Prostate gland (tissue), 2 donors: ENCODE measurements around the gene REG3G. TPM values are rescaled to one million over a fixed set of nuclear protein-coding genes. Genes with fewer than 3 reads are reported as not detected.

Experiments
- DNase-seq: peaks from one replicate; pipeline ENCODE4 v3.0.0-alpha.2; 2019; ENCODE audit warnings: low spot score
- H3K27ac ChIP-seq, 2 donors: fragments of 200-600 bp; sonication (generic); 2 replicates each; pipeline ENCODE4 v1.5.1; 2017 to 2019
- H3K27me3 ChIP-seq: fragments of 200-600 bp; sonication (generic); replicated peaks from 2 replicates; pipeline ENCODE4 v1.5.1; 2019; ENCODE audit not compliant: insufficient read depth
- H3K36me3 ChIP-seq, 2 donors: fragments of 200-600 bp; sonication (generic); 1 replicate in 1 of 2; 2 replicates in 1 of 2; pipeline versions ENCODE4 v1.5.1 to v1.8.1; 2017 to 2019
- H3K4me1 ChIP-seq: fragments of 200-600 bp; sonication (generic); replicated peaks from 2 replicates; pipeline ENCODE4 v1.5.1; 2019
- H3K4me3 ChIP-seq, 2 donors: fragments of 200-600 bp; sonication (generic); 2 replicates each; pipeline ENCODE4 v1.5.1; 2017 to 2019
- H3K9me3 ChIP-seq: fragments of 200-600 bp; sonication (generic); 2 replicates; pipeline ENCODE4 v1.5.1; 2017
- CTCF ChIP-seq, 4 experiments: fragments of 200-600 bp in 2 of 4; fragments of 450-650 bp in 2 of 4; sonication (generic) in 2 of 4; IDR thresholded peaks; 1 replicate in 3 of 4; 2 replicates in 1 of 4; pipeline ENCODE4 v1.5.1; 2016 to 2019; ENCODE audit warnings: antibody characterized with exemption in 4 of 4, mild to moderate bottlenecking in 2 of 4, moderate library complexity in 2 of 4
- POLR2A ChIP-seq: fragments of 450-650 bp; IDR thresholded peaks from one replicate; pipeline ENCODE4 v1.6.1; 2016; ENCODE audit warnings: antibody characterized with exemption, mild to moderate bottlenecking
- POLR2AphosphoS5 ChIP-seq: sonication (generic); formaldehyde crosslinking; IDR thresholded peaks from one replicate; pipeline ENCODE4 v1.6.1; 2017; ENCODE audit warnings: antibody characterized with exemption
- WGBS: methylation state at CpG from one replicate; pipeline ENCODE4 v1.1.5; 2018; 5-methylcytosine and 5-hydroxymethylcytosine counted together
- intact Hi-C: fragments of 100-400 bp; cut with DNase I; formaldehyde crosslinking; loops from one replicate; pipeline ENCODE4 v1.14.2; 2022
- total RNA-seq, 2 donors: library from RNA; depleted of rRNA; stranded (reverse); fragments of >200 nt; gene quantifications; one replicate each; pipeline ENCODE4 v1.1.0, GENCODE V29; 2016

Gene REG3G
- total RNA-seq, result 10 to 100 TPM in 1 of 2 donors, not detected in 1; 52.0 TPM

- WGBS, result 25% methylated on average over 3 of the region's 3 CpGs
- no peak within 1 kb of the TSS for H3K4me3 ChIP-seq
- H3K27me3 ChIP-seq, result no peaks in the 10 kb centered on the region
- no peak for DNase-seq
- no peak within 1 kb of the TSS for H3K27ac ChIP-seq
- H3K4me1 ChIP-seq, result no peaks in the 10 kb centered on the region
- intact Hi-C loops, result no loop called here
- no peaks in the 10 kb centered on the region for H3K36me3 ChIP-seq
- no peaks in the 10 kb centered on the region for H3K9me3 ChIP-seq
- TF ChIP-seq CTCF (IDR thresholded peaks at IDR 0.05) (no peak), POLR2AphosphoS5 (no peak), POLR2A (no peak)
These were observed at the start of gene REG3G for GRCh38 chr2:79025421-79025820. Gene REG3G, plus strand, starts transcription at chr2:79025702. Its CDS starts 392 bp downstream, at chr2:79026094.

DNA sequence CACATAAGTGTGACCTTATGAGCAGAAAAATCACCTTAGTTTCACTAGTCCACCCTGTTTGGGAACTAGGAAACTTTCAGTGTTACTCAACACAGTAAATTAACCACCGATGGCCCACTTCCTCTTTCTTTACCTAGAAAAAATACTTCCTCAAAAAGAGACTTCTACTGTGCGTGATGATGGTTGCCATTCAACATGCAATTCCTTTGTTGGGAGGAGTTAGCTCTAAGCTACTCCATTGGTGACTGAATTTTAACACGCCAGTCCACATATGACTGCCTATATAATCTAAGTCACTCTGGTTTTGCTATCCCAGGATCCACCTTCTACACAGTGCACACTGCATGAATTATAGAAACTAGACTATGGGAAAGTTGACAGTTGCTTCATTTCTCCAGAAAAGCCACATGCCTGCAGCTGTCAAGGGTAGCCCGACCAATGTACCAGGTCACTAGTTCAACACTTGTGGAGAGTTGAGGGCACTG is 47.8 kb upstream of the REG3G start:
- H3K9me3 ChIP-seq, result no peaks in the 10 kb centered on the region
- H3K36me3 ChIP-seq, result no peaks in the 10 kb centered on the region
- H3K27ac ChIP-seq, result no peak overlapping the region
- no peak overlapping the region for H3K4me3 ChIP-seq
- no peaks in the 10 kb centered on the region for H3K4me1 ChIP-seq
- DNase-seq, result no peak
- 87% methylated on average over 4 of the region's 4 CpGs for WGBS
- intact Hi-C loops, result no loop called here
- H3K27me3 ChIP-seq, result no peaks in the 10 kb centered on the region
- TF ChIP-seq CTCF (IDR thresholded peaks at IDR 0.05) (no peak), POLR2AphosphoS5 (no peak), POLR2A (no peak)

DNA sequence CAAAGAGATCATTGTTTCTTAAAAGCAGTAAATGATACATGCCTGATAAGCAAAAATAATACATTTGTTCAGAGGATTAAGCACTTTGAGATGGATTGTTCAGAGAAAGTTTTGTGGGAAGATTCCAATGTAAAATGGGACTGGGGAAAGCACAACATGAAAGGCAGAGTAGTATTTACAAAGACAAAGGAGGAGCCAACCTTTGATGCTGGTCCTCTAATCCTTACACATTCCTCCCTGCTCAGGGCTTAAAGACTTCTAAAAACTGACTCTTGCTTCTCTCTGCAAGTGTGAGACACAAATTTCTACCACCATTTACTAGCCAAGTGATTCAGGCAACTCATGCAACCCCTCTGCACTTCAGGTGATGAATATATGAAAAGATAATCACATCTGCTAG is 47.2 kb upstream of the REG3G start:
- no peaks in the 10 kb centered on the region for H3K36me3 ChIP-seq
- intact Hi-C loops, result no loop called here
- no peaks in the 10 kb centered on the region for H3K27me3 ChIP-seq
- H3K4me1 ChIP-seq, result no peaks in the 10 kb centered on the region
- H3K27ac ChIP-seq, result no peak overlapping the region
- H3K4me3 ChIP-seq, result no peak overlapping the region
- DNase-seq, result no peak
- H3K9me3 ChIP-seq, result no peaks in the 10 kb centered on the region
- TF ChIP-seq POLR2AphosphoS5 (no peak), POLR2A (no peak)

DNA sequence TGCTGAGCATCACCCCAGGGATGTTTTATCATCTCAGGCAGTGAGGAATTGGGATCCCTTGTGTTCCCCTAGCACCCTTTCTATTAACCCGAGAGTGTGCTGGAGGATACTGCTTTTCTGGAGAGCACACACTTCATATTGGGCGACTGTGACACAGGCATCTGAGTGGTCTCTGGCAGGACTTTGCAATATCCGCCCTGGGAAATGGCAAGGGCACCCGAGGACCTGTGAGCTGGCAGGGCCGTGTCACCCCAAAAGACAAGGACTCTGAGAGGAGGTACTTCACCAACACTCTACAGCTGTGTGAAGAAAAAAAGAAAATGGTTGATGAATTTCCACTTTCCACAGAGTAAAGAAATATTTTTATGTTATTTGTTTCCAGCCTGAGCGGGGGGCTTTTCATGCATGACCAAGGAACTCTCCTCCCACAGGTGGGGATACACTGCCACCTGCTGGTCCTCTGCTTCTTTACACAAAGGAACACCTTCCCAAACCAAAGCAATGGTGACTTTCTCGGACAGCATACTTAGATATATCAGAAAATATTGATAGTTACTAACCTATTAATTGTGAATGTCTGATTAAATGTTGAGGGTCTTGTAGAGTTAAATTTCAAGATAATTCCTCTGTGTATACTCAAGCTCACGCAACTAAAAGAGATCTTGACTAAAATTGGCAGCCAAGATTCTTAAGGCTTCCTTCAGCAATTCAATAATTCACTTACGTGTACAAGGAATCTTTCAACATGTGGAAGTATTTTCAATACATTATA is 45.9 kb upstream of the REG3G start:
- no peaks in the 10 kb centered on the region for H3K27me3 ChIP-seq
- no peaks in the 10 kb centered on the region for H3K36me3 ChIP-seq
- no peaks in the 10 kb centered on the region for H3K9me3 ChIP-seq
- intact Hi-C loops, result no loop called here
- no peak for DNase-seq
- peak in 3 of 4 experiments; percentile 41 to 48 (median 42) for TF ChIP-seq CTCF (IDR thresholded peaks at IDR 0.05)
- no peak for TF ChIP-seq POLR2AphosphoS5
- no peak for TF ChIP-seq POLR2A
- H3K4me3 ChIP-seq, result no peak overlapping the region
- no peak overlapping the region for H3K27ac ChIP-seq
- 38% methylated on average over 9 of the region's 9 CpGs for WGBS
- no peaks in the 10 kb centered on the region for H3K4me1 ChIP-seq

- TF ChIP-seq CTCF (IDR thresholded peaks at IDR 0.05) (no peak), POLR2A (no peak), POLR2AphosphoS5 (no peak)
- no peaks in the 10 kb centered on the region for H3K36me3 ChIP-seq
- no peaks in the 10 kb centered on the region for H3K27me3 ChIP-seq
- no peaks in the 10 kb centered on the region for H3K9me3 ChIP-seq
- DNase-seq, result no peak
- WGBS, result 70% methylated on average over 1 of the region's 1 CpG
- no peaks in the 10 kb centered on the region for H3K4me1 ChIP-seq
- intact Hi-C loops, result no loop called here
- no peak overlapping the region for H3K4me3 ChIP-seq
- no peak overlapping the region for H3K27ac ChIP-seq
These were observed 45.4 kb upstream of the REG3G start for GRCh38 chr2:78980152-78980465.
